ENCODE results near the gene BCAS4. TPM values are rescaled to one million over a fixed set of nuclear protein-coding genes. Genes with fewer than 3 reads are reported as not detected.
A peak's percentile ranks its signal among the peaks of the same experiment; 100 is the strongest.
"Not testable (repeated sequence)": the region's sequence is repeated elsewhere in the genome, so short reads cannot be mapped to it uniquely, and the experiment has no call there.

The BCAS4 gene
- total RNA-seq, 2 donors from 2014 or later, result 2.9 to 11.4 TPM

DNA sequence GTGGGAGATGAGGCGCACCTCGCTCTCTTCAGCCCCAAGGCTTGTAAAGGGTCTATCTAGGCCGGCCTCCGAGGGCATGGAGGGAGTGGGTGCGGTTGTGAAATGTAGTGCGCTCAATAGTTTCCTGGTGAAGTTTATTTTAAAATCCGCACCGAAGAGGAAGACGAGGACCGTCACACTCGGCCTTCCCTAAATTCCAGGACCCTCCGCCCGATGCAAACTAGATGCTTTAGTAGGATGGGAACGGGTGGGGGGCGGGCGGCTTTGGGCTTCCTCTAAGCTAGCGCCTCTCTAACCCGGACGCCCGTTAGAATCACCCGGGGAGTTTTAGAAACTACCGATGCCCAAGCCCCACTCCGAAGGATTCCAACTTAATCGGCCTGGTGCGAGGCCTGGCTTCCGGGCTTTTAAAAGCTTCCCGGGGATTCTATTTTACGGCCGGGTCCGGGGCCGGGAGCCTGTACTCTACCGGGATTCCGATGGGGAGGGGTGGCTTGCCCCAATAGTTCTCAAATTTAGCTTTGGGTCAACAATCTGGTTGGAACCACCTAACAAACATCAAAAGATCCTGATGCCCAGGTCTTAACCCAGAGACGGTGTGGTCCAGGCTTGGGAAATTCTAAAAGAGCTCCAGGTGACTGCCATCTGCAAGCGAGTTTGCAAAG is 548 bp upstream of the BCAS4 start:
- Histone ChIP-seq H3K27me3 (replicated peaks; ENCODE audit: insufficient read depth) (no peaks in the 10 kb centered on the region), H3K4me1 (replicated peaks) (peaks cover 6% of the 10 kb centered on the region), H3K4me3 (peak overlapping the region in 1 of 2 donors; percentile 82), H3K9me3 (no peaks in the 10 kb centered on the region), H3K27ac (no peak overlapping the region), H3K36me3 (no peaks in the 10 kb centered on the region)
- TF ChIP-seq POLR2AphosphoS5 (IDR thresholded peaks at IDR 0.05) (no peak), POLR2A (IDR thresholded peaks at IDR 0.05) (no peak)
- TF ChIP-seq, protein P1, sequence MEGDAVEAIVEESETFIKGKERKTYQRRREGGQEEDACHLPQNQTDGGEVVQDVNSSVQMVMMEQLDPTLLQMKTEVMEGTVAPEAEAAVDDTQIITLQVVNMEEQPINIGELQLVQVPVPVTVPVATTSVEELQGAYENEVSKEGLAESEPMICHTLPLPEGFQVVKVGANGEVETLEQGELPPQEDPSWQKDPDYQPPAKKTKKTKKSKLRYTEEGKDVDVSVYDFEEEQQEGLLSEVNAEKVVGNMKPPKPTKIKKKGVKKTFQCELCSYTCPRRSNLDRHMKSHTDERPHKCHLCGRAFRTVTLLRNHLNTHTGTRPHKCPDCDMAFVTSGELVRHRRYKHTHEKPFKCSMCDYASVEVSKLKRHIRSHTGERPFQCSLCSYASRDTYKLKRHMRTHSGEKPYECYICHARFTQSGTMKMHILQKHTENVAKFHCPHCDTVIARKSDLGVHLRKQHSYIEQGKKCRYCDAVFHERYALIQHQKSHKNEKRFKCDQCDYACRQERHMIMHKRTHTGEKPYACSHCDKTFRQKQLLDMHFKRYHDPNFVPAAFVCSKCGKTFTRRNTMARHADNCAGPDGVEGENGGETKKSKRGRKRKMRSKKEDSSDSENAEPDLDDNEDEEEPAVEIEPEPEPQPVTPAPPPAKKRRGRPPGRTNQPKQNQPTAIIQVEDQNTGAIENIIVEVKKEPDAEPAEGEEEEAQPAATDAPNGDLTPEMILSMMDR (IDR thresholded peaks at IDR 0.05), result no peak
- intact Hi-C loops (cut with DNase I), result loop anchor here (2.0 to 10.0 kb wide), 2 partner anchors 134 to 510 kb away; no protein-coding TSS in a partner anchor
- no peak for DNase-seq (ENCODE audit: low spot score)
- WGBS, result 35% methylated on average over 34 of the region's 35 CpGs

DNA sequence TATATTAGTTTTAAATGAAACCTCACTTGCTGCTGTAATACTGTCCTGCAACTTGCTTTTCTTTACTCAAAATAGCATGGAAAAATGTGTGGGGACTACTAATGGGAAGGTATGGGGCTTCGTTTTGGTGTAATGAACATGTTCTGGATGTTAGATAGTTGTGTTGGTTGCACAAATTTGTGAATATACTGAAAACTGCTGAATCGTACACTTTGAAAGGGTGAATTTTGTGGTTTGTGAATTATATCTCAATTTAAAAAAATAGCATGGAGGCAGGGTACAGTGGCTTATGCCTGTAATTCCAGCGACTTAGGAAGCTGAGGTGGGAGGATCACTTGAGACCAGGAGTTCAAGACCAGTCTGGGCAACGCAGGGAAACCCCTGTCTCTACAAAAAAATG is 2.3 kb downstream of the BCAS4 start:
- H3K27me3 ChIP-seq (replicated peaks; ENCODE audit: insufficient read depth), result no peaks in the 10 kb centered on the region
- no peak overlapping the region for H3K4me3 ChIP-seq
- no peaks in the 10 kb centered on the region for H3K4me1 ChIP-seq (replicated peaks)
- H3K9me3 ChIP-seq, result no peaks in the 10 kb centered on the region
- TF ChIP-seq, protein P1 (IDR thresholded peaks at IDR 0.05), result no peak
- TF ChIP-seq POLR2AphosphoS5 (IDR thresholded peaks at IDR 0.05), result no peak
- no peak for TF ChIP-seq POLR2A (IDR thresholded peaks at IDR 0.05)
- intact Hi-C loops (cut with DNase I), result loop anchor here (10.0 kb wide), 1 partner anchor 508 kb away; no protein-coding TSS in a partner anchor
- H3K27ac ChIP-seq, result no peak overlapping the region
- no peak for DNase-seq (ENCODE audit: low spot score)
- WGBS, result 91% methylated on average over 4 of the region's 4 CpGs
- no peaks in the 10 kb centered on the region for H3K36me3 ChIP-seq

DNA sequence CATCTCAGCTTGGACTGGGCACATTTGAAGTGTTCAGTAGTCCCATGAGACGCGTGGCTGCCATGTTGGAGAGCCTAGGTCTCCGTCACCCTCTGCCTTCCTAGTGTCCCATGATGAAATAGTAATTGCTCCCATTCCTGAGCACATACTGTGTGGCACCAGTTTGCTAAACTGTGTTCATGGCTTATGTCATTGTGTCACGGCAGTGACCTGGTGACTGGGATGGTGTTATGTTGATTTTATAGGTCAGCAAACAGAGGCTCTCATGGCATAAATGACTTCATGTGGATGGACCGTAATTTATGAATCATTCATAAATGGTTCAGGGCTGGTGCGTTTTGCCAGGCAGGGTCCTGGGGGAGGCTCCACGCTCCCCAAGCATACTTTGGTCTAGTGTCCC is 3.8 kb downstream of the BCAS4 start:
- no peaks in the 10 kb centered on the region for H3K9me3 ChIP-seq
- H3K27ac ChIP-seq, result no peak overlapping the region
- no peak for TF ChIP-seq POLR2A (IDR thresholded peaks at IDR 0.05)
- TF ChIP-seq POLR2AphosphoS5 (IDR thresholded peaks at IDR 0.05), result no peak
- intact Hi-C loops (cut with DNase I), result loop anchor here (10.0 kb wide), 1 partner anchor 506 kb away; no protein-coding TSS in a partner anchor
- no peak for DNase-seq (ENCODE audit: low spot score)
- H3K4me1 ChIP-seq (replicated peaks), result no peaks in the 10 kb centered on the region
- H3K4me3 ChIP-seq, result no peak overlapping the region
- no peaks in the 10 kb centered on the region for H3K27me3 ChIP-seq (replicated peaks; ENCODE audit: insufficient read depth)
- H3K36me3 ChIP-seq, result no peaks in the 10 kb centered on the region
- WGBS, result 89% methylated on average over 7 of the region's 7 CpGs

- TF ChIP-seq POLR2AphosphoS5 (IDR thresholded peaks at IDR 0.05) (no peak), POLR2A (IDR thresholded peaks at IDR 0.05) (no peak)
- TF ChIP-seq, protein P1 (IDR thresholded peaks at IDR 0.05), result no peak
- Histone ChIP-seq H3K27ac (peak overlapping the region; percentile 30 to 38), H3K27me3 (replicated peaks; ENCODE audit: insufficient read depth) (no peaks in the 10 kb centered on the region), H3K4me1 (replicated peaks) (no peaks in the 10 kb centered on the region), H3K9me3 (no peaks in the 10 kb centered on the region), H3K4me3 (no peak overlapping the region), H3K36me3 (no peaks in the 10 kb centered on the region)
- WGBS, result 66% methylated on average over 13 of the region's 13 CpGs
- intact Hi-C loops (cut with DNase I), result loop anchor here (10.0 kb wide), 1 partner anchor 505 kb away; no protein-coding TSS in a partner anchor
- DNase-seq (ENCODE audit: low spot score), result no peak
Observed at GRCh38 chr20:50799176-50799889, 4.5 kb downstream of the BCAS4 start.

GRCh38 chr20:50799890-50800550 is 5.2 kb downstream of the BCAS4 start:
- 97% methylated on average over 8 of the region's 8 CpGs for WGBS
- H3K9me3 ChIP-seq, result no peaks in the 10 kb centered on the region
- H3K27me3 ChIP-seq (replicated peaks; ENCODE audit: insufficient read depth), result no peaks in the 10 kb centered on the region
- TF ChIP-seq POLR2A (IDR thresholded peaks at IDR 0.05) (no peak), POLR2AphosphoS5 (IDR thresholded peaks at IDR 0.05) (no peak)
- TF ChIP-seq, protein P1 (IDR thresholded peaks at IDR 0.05), result no peak
- no peaks in the 10 kb centered on the region for H3K4me1 ChIP-seq (replicated peaks)
- no peaks in the 10 kb centered on the region for H3K36me3 ChIP-seq
- H3K27ac ChIP-seq, result peak overlapping the region in 1 of 2 donors; percentile 30
- H3K4me3 ChIP-seq, result no peak overlapping the region
- no peak for DNase-seq (ENCODE audit: low spot score)
- intact Hi-C loops (cut with DNase I), result loop anchor here (10.0 kb wide), 1 partner anchor 505 kb away; no protein-coding TSS in a partner anchor

DNA sequence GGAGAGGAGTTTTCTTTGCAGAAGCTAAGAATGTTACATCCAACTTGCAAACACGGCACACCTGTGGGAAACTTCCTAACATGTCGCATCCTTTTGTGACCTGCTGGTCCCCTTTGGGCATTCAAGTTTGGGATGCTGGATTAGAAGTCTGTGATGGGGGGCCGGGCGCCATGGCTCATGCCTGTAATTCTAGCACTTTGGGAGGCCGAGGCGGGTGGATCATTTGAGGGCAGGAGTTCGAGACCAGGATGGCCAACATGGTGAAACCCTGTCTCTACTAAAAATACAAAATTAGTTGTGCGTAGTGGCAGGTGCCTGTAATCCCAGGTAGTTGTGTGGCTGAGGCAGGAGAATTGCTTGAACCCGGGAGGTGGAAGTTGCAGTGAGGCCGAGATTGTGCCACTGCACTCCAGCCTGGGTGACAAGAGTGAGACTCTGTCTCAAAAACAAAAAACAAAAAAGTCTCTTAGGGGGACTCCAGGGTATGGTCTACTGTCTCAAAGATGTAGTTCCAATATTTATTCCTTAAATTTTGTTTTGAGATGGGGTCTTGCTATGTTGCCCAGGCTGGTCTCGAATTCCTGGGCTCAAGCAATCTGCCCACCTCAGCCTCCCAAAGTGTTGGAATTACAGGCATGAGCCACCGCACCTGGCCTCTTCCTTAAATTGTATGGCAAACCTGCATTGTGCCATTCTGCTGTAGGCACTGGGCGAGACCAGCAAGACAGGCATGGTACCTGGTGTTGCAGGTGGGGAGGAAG is 6.3 kb downstream of the BCAS4 start:
- H3K27me3 ChIP-seq (replicated peaks; ENCODE audit: insufficient read depth); H3K9me3 ChIP-seq; H3K36me3 ChIP-seq; H3K4me3 ChIP-seq; H3K4me1 ChIP-seq (replicated peaks); DNase-seq (ENCODE audit: low spot score); H3K27ac ChIP-seq; intact Hi-C loops (cut with DNase I): not testable (repeated sequence)
- 97% methylated on average over 13 of the region's 13 CpGs for WGBS

All from prostate gland (tissue), 2 donors.